HepG2 (cell line): ENCODE results near the gene SPAG9.

Experiments
- GPN1 ChIP-seq: sonication (generic); formaldehyde crosslinking; IDR thresholded peaks from 2 replicates; pipeline ENCODE4 v1.5.1; 2020; ENCODE audit warnings: missing genetic modification reagents, borderline replicate concordance
- KAT2B ChIP-seq: fragments of 150-350 bp; IDR thresholded peaks from 2 replicates; pipeline ENCODE4 v1.6.1; 2014; ENCODE audit warnings: low read depth, low read length, borderline replicate concordance
- POLR2A ChIP-seq, 2 experiments: IDR thresholded peaks; 2 replicates each; pipeline ENCODE4 v1.6.1; 2011; ENCODE audit warnings: low read depth in 2 of 2, low read length in 2 of 2, mild to moderate bottlenecking in 1 of 2, moderate library complexity in 1 of 2; ENCODE audit not compliant: insufficient read depth in 1 of 2
- SP5 ChIP-seq: IDR thresholded peaks from 2 replicates; pipeline ENCODE4 v1.6.1; 2016; ENCODE audit warnings: low read depth, borderline replicate concordance
- ZNF672 ChIP-seq: sonication (generic); formaldehyde crosslinking; IDR thresholded peaks from 2 replicates; pipeline ENCODE4 v1.8.1; 2022; ENCODE audit warnings: missing genetic modification reagents
- TF ChIP-seq, protein P1 (sequence below): sonication (generic); formaldehyde crosslinking; IDR thresholded peaks from 2 replicates; pipeline ENCODE4 v1.4.0; 2020; ENCODE audit warnings: missing genetic modification reagents

GRCh38 chr17:51091635-51092034 lies 29.0 kb downstream of the SPAG9 start:
- no peak for TF ChIP-seq KAT2B
- TF ChIP-seq SP5 (CRISPR knock-in tag) = no peak
- TF ChIP-seq GPN1 (CRISPR knock-in tag) = no peak
- no peak for TF ChIP-seq POLR2A (IDR thresholded peaks at IDR 0.05; ENCODE audit: insufficient read depth in 1 of 2, low read depth in 2 of 2, low read length in 2 of 2)
- TF ChIP-seq, protein P1, sequence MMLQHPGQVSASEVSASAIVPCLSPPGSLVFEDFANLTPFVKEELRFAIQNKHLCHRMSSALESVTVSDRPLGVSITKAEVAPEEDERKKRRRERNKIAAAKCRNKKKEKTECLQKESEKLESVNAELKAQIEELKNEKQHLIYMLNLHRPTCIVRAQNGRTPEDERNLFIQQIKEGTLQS (CRISPR knock-in tag) = no peak
- no peak for TF ChIP-seq ZNF672 (CRISPR knock-in tag)
